Epithelial cell of prostate (primary cell): ENCODE measurements around the gene TBCE.

Source experiments
- DNase-seq: peaks from one replicate; pipeline ENCODE4 v3.0.0-alpha.2; 2011; ENCODE audit warnings: low read depth, low spot score
- H3K27ac ChIP-seq: fragments of 450-650 bp; 2 replicates; pipeline ENCODE4 v1.5.1; 2017; ENCODE audit warnings: mild to moderate bottlenecking

The TBCE gene

GRCh38 chr1:235367000-235367908 lies at the start of gene TBCE:
TBCE (plus strand) TSS chr1:235367427; CDS start chr1:235380050, 12,623 bp downstream.
- H3K27ac ChIP-seq = peak within 1 kb of the TSS; percentile 92

GRCh38 chr1:235319255-235319654 lies 48.0 kb upstream of the TBCE start:
- no peak for DNase-seq
- no peak overlapping the region for H3K27ac ChIP-seq

More at GRCh38 chr1:235367000-235367908, at the start of gene TBCE:
- DNase-seq = peak; percentile 96

- H3K27ac ChIP-seq = no peak overlapping the region
- DNase-seq = no peak
These were observed 46.6 kb upstream of the TBCE start for GRCh38 chr1:235320521-235321179.

- no peak for DNase-seq
- no peak overlapping the region for H3K27ac ChIP-seq
These were observed 42.9 kb upstream of the TBCE start for GRCh38 chr1:235324296-235324695.

- H3K27ac ChIP-seq = peak overlapping the region; percentile 91
- no peak for DNase-seq
These were observed 42.1 kb upstream of the TBCE start for GRCh38 chr1:235325139-235325538.

- H3K27ac ChIP-seq = peak overlapping the region; percentile 91
- DNase-seq = no peak
These were observed 41.4 kb upstream of the TBCE start for GRCh38 chr1:235325854-235326253.

- no peak for DNase-seq
- H3K27ac ChIP-seq = peak overlapping the region; percentile 91
These were observed 40.3 kb upstream of the TBCE start for GRCh38 chr1:235326719-235327558.

- peak within 1 kb of the TSS; percentile 91 for H3K27ac ChIP-seq
- no peak for DNase-seq
These were observed 39.5 kb upstream of the TBCE start, which contains the start of gene ARID4B for GRCh38 chr1:235327559-235328270. ARID4B (minus strand) TSS chr1:235328179; CDS start chr1:235326919, 1,260 bp downstream.

- peak within 1 kb of the TSS; percentile 91 for H3K27ac ChIP-seq
These were observed 38.7 kb upstream of the TBCE start, which contains the start of gene GGPS1 for GRCh38 chr1:235328271-235329138. GGPS1 (plus strand) TSS chr1:235328570; CDS start chr1:235335265, 6,695 bp downstream.

GRCh38 chr1:235329139-235329902 lies 37.9 kb upstream of the TBCE start:
- DNase-seq = no peak

More at GRCh38 chr1:235328271-235329138, 38.7 kb upstream of the TBCE start, which contains the start of gene GGPS1:
- peak; percentile 98 for DNase-seq

GRCh38 chr1:235330918-235331285 lies 36.3 kb upstream of the TBCE start:
- DNase-seq = no peak
- H3K27ac ChIP-seq = peak overlapping the region; percentile 91

More at GRCh38 chr1:235329139-235329902, 37.9 kb upstream of the TBCE start:
- H3K27ac ChIP-seq = peak overlapping the region; percentile 91

- no peak overlapping the region for H3K27ac ChIP-seq
- no peak for DNase-seq
These were observed 35.8 kb upstream of the TBCE start for GRCh38 chr1:235331401-235331800.

GRCh38 chr1:235336903-235337302 lies 30.3 kb upstream of the TBCE start:
- DNase-seq = no peak
- no peak overlapping the region for H3K27ac ChIP-seq

GRCh38 chr1:235339746-235340145 lies 27.5 kb upstream of the TBCE start:
- H3K27ac ChIP-seq = no peak overlapping the region
- no peak for DNase-seq

- H3K27ac ChIP-seq = no peak overlapping the region
- no peak for DNase-seq
These were observed 25.9 kb upstream of the TBCE start for GRCh38 chr1:235341334-235341733.

GRCh38 chr1:235342039-235342438 lies 25.2 kb upstream of the TBCE start:
- no peak overlapping the region for H3K27ac ChIP-seq
- no peak for DNase-seq

GRCh38 chr1:235342471-235342870 lies 24.8 kb upstream of the TBCE start:
- H3K27ac ChIP-seq = no peak overlapping the region
- DNase-seq = no peak

- no peak for DNase-seq
These were observed 23.5 kb upstream of the TBCE start for GRCh38 chr1:235343726-235344125.

More at GRCh38 chr1:235343726-235344125, 23.5 kb upstream of the TBCE start:
- H3K27ac ChIP-seq = no peak overlapping the region
